HG02981 (cell line): Measurements from ENCODE around the gene FOXI1.

Source experiments
- ATAC-seq: cut with Tn5 transposase; IDR thresholded peaks from one replicate; pipeline ENCODE4 v1.9.1; 2021; ENCODE audit warnings: mild to moderate bottlenecking, moderate library complexity; ENCODE audit not compliant: unreplicated experiment

Gene FOXI1

GRCh38 chr5:170105642-170106611, at the start of gene FOXI1:
Gene FOXI1, plus strand, starts transcription at chr5:170105897. Its CDS starts 61 bp downstream, at chr5:170105958.
- ATAC-seq, result no peak

GRCh38 chr5:170056561-170057267, 49.0 kb upstream of the FOXI1 start:
- no peak for ATAC-seq

GRCh38 chr5:170057311-170057710, 48.4 kb upstream of the FOXI1 start:
- ATAC-seq, result no peak

- ATAC-seq, result no peak
These were observed 46.5 kb upstream of the FOXI1 start for GRCh38 chr5:170059221-170059620.

GRCh38 chr5:170067152-170067551, 38.5 kb upstream of the FOXI1 start:
- ATAC-seq, result no peak

- ATAC-seq, result no peak
These were observed 38.0 kb upstream of the FOXI1 start for GRCh38 chr5:170067574-170068170.

- ATAC-seq, result no peak
These were observed 36.2 kb upstream of the FOXI1 start for GRCh38 chr5:170069512-170069911.

GRCh38 chr5:170070556-170071412, 34.9 kb upstream of the FOXI1 start:
- no peak for ATAC-seq

- ATAC-seq, result no peak
These were observed 33.9 kb upstream of the FOXI1 start for GRCh38 chr5:170071748-170072147.

GRCh38 chr5:170075696-170076095, 30.0 kb upstream of the FOXI1 start:
- no peak for ATAC-seq

GRCh38 chr5:170076211-170076610, 29.5 kb upstream of the FOXI1 start:
- no peak for ATAC-seq

- no peak for ATAC-seq
These were observed 29.0 kb upstream of the FOXI1 start for GRCh38 chr5:170076739-170077138.

- ATAC-seq, result no peak
These were observed 28.2 kb upstream of the FOXI1 start for GRCh38 chr5:170077526-170077925.

- no peak for ATAC-seq
These were observed 27.2 kb upstream of the FOXI1 start for GRCh38 chr5:170078458-170078857.

- no peak for ATAC-seq
These were observed 26.8 kb upstream of the FOXI1 start for GRCh38 chr5:170078931-170079330.

GRCh38 chr5:170080217-170080616, 25.5 kb upstream of the FOXI1 start:
- no peak for ATAC-seq

- no peak for ATAC-seq
These were observed 24.8 kb upstream of the FOXI1 start for GRCh38 chr5:170080786-170081445.

GRCh38 chr5:170081616-170082015, 24.1 kb upstream of the FOXI1 start:
- no peak for ATAC-seq

- ATAC-seq, result no peak
These were observed 23.0 kb upstream of the FOXI1 start for GRCh38 chr5:170082701-170083100.

- no peak for ATAC-seq
These were observed 18.4 kb upstream of the FOXI1 start for GRCh38 chr5:170087168-170087817.
